Adrenal gland (tissue), 5 donors: ENCODE data around the gene FRMD1.

Experiments used
- CTCF ChIP-seq, 6 experiments: fragments of 450-650 bp in 4 of 6; fragments of 200-600 bp in 2 of 6; sonication (generic) in 1 of 6; IDR thresholded peaks; 1 replicate in 5 of 6; 2 replicates in 1 of 6; pipeline versions ENCODE4 v1.5.1 to v1.8.0; 2016 to 2021; ENCODE audit warnings: antibody characterized with exemption in 6 of 6, mild to moderate bottlenecking in 2 of 6, moderate library complexity in 1 of 6
- POLR2A ChIP-seq, 2 donors: fragments of 450-650 bp; IDR thresholded peaks; one replicate each; pipeline ENCODE4 v1.6.1; 2017; ENCODE audit warnings: antibody characterized with exemption in 2 of 2, mild to moderate bottlenecking in 2 of 2, moderate library complexity in 1 of 2
- donor health status: DM: no; HTN: no; CAD: no.

- no peak for TF ChIP-seq CTCF (IDR thresholded peaks at IDR 0.05)
- TF ChIP-seq POLR2A (IDR thresholded peaks at IDR 0.05): no peak
These were observed 36.9 kb upstream of the FRMD1 start for GRCh38 chr6:168115748-168116437.
